ENCODE data around the gene S1PR1. TPM values are rescaled to one million over a fixed set of nuclear protein-coding genes. Genes with fewer than 3 reads are reported as not detected.

S1PR1 gene
- total RNA-seq, 1 donor from 2014 or later = 134 TPM

DNA sequence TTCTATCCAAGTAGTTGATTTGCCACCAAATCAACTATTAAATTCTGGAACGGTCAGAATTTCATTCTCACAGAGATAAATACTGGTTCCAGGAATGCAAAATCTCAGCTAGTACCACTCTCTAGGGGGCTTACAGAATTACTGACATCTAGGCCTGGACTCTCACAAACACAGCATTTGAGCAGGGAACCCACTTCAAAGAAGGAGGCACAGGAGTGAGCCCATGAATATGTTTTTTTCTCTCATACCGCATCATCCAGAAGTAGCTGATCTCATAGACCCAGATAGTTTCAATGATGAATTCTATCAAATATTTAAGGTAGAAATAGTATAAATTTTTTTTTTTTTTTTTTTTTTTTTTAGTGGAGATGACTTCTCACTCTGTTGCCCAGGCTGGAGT lies 32.1 kb downstream of the S1PR1 start:
- DNase-seq (no peak), ATAC-seq (no peak)
- H3K4me1 ChIP-seq = peaks cover 11% of the 10 kb centered on the region
- TF ChIP-seq, protein P1, sequence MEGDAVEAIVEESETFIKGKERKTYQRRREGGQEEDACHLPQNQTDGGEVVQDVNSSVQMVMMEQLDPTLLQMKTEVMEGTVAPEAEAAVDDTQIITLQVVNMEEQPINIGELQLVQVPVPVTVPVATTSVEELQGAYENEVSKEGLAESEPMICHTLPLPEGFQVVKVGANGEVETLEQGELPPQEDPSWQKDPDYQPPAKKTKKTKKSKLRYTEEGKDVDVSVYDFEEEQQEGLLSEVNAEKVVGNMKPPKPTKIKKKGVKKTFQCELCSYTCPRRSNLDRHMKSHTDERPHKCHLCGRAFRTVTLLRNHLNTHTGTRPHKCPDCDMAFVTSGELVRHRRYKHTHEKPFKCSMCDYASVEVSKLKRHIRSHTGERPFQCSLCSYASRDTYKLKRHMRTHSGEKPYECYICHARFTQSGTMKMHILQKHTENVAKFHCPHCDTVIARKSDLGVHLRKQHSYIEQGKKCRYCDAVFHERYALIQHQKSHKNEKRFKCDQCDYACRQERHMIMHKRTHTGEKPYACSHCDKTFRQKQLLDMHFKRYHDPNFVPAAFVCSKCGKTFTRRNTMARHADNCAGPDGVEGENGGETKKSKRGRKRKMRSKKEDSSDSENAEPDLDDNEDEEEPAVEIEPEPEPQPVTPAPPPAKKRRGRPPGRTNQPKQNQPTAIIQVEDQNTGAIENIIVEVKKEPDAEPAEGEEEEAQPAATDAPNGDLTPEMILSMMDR (IDR thresholded peaks at IDR 0.05) = no peak
- no peaks in the 10 kb centered on the region for H3K27me3 ChIP-seq
- no peak overlapping the region for H3K4me3 ChIP-seq
- intact Hi-C loops (cut with DNase I) = no loop called here
- no peaks in the 10 kb centered on the region for H3K9me3 ChIP-seq
- H3K27ac ChIP-seq = no peak overlapping the region
- H3K36me3 ChIP-seq = no peaks in the 10 kb centered on the region

DNA sequence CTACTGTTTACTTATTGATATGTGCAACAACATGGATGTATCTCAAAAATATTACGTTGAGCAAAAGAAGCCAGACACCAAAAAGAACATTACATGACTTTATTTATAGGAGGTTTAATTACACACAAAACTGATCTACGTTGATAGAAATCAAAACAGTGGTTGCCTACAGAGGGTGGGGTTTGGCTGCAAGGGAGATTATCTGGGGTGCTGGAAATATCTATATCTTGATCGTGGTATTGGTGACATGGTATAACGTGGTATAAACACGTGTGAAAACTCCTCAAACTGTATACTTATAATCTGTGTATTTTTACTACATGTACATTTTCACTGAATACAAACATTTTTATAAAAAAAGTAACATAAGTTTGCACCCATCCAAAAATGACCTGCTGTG lies 38.9 kb downstream of the S1PR1 start:
- DNase-seq = no peak
- Histone ChIP-seq H3K4me3 (no peak overlapping the region), H3K4me1 (no peaks in the 10 kb centered on the region), H3K27ac (no peak overlapping the region), H3K27me3 (no peaks in the 10 kb centered on the region), H3K9me3 (no peaks in the 10 kb centered on the region), H3K36me3 (no peaks in the 10 kb centered on the region)
- TF ChIP-seq, protein P1 (IDR thresholded peaks at IDR 0.05) = no peak
- ATAC-seq = no peak
- intact Hi-C loops (cut with DNase I) = no loop called here

DNA sequence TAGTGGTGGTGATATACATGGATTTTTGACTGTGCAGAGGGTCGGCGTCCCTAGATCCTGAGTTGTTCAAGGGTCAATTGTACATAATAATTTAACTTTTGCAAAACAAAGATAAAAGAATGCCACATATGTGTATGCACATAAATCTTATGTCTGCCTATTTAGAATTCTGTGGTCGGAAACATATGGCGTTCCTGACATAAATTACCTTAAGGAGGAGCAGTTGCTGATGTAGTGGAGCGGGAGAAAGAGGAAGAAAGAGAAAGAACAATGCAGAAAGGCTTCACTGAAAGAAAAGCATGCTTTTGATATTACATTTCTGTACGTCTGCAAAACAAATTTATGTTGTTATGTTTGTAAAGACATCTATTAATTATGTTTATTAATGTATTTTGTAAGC lies 40.0 kb downstream of the S1PR1 start:
- Histone ChIP-seq H3K36me3 (no peaks in the 10 kb centered on the region), H3K27me3 (no peaks in the 10 kb centered on the region), H3K9me3 (no peaks in the 10 kb centered on the region), H3K27ac (no peak overlapping the region), H3K4me3 (no peak overlapping the region), H3K4me1 (no peaks in the 10 kb centered on the region)
- intact Hi-C loops (cut with DNase I) = no loop called here
- TF ChIP-seq, protein P1 (IDR thresholded peaks at IDR 0.05) = no peak
- ATAC-seq (no peak), DNase-seq (no peak)

DNA sequence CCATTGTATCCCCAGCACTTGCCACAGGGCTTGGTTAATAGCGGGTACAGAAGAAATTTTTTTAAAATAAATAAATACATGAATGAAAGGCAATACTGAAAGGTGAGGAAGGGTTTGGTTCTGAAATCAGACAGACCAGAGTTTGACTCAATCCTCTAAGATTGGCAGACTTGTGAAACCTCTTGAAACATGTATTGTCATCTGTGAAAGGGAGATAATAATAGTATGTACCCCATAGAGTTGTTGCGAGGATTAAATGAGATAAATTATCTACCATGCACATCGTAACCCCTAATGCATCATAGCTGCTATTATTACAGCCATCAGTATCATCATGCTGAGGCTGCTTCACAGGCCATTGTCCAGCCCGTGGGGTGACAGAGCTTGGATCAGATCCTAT lies 41.4 kb downstream of the S1PR1 start:
- TF ChIP-seq, protein P1 (IDR thresholded peaks at IDR 0.05) = no peak
- intact Hi-C loops (cut with DNase I) = no loop called here
- H3K27ac ChIP-seq = no peak overlapping the region

DNA sequence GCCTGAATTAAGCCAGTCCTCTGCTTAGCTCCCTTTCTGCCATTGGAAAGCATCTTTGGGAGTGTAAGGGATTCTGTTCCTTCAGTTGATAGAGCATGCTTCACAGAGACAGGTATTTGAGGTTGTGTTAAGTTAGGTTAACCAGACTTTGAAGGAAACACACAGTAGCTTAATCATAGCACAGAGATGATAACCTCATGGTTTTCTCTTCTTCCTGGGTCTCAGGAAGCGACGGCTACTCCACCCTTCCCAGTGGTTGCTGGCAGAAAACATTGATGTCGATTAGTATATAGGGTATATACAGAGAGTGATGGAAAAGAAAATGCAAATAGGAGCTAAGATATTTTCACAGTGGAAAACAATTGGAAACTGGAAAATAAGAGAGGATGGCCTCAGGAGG lies 42.0 kb downstream of the S1PR1 start:
- ATAC-seq (no peak), DNase-seq (no peak)
- H3K36me3 ChIP-seq = no peaks in the 10 kb centered on the region
- no peaks in the 10 kb centered on the region for H3K9me3 ChIP-seq
- no peak overlapping the region for H3K27ac ChIP-seq
- H3K4me3 ChIP-seq = no peak overlapping the region
- intact Hi-C loops (cut with DNase I) = no loop called here
- TF ChIP-seq, protein P1 (IDR thresholded peaks at IDR 0.05) = no peak
- H3K4me1 ChIP-seq = no peaks in the 10 kb centered on the region
- no peaks in the 10 kb centered on the region for H3K27me3 ChIP-seq

More for the DNA sequence above, 41.4 kb downstream of the S1PR1 start:
- Histone ChIP-seq H3K27me3 (no peaks in the 10 kb centered on the region), H3K36me3 (no peaks in the 10 kb centered on the region), H3K9me3 (no peaks in the 10 kb centered on the region), H3K4me1 (no peaks in the 10 kb centered on the region), H3K4me3 (no peak overlapping the region)
- ATAC-seq (no peak), DNase-seq (no peak)

DNA sequence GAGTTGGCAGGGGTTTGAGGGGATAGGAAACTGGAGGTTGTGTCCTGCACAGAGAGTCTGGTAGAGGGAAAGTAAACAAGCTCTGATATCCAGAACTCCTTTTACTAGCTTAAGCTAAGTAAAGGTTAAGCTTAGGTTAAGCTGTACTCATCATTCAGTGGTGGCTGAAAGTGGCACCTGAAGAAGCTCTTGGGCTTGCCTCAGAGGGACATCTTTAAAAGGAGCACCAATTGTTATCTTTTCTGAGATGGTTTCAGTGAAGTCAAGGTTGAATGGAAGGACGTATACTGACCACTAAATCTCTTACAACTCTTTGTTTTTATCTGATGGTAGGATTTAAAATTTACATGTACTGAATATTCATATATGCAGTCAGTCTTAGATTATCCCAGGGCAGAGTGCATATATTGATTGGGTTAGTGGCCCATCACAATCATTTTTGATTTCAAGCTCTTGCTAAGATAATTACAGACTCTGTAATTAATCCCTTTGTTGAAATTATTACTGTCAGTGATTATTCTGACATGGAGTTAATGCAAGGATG lies 43.3 kb downstream of the S1PR1 start:
- H3K27me3 ChIP-seq = no peaks in the 10 kb centered on the region
- intact Hi-C loops (cut with DNase I) = no loop called here
- H3K27ac ChIP-seq = no peak overlapping the region
- no peak for DNase-seq
- ATAC-seq = no peak
- TF ChIP-seq, protein P1 (IDR thresholded peaks at IDR 0.05) = no peak
- no peaks in the 10 kb centered on the region for H3K36me3 ChIP-seq
- H3K9me3 ChIP-seq = no peaks in the 10 kb centered on the region
- no peak overlapping the region for H3K4me3 ChIP-seq
- no peaks in the 10 kb centered on the region for H3K4me1 ChIP-seq

Measured in upper lobe of right lung (tissue), 1 donor.